ENCODE results near the gene APELA.

DNA sequence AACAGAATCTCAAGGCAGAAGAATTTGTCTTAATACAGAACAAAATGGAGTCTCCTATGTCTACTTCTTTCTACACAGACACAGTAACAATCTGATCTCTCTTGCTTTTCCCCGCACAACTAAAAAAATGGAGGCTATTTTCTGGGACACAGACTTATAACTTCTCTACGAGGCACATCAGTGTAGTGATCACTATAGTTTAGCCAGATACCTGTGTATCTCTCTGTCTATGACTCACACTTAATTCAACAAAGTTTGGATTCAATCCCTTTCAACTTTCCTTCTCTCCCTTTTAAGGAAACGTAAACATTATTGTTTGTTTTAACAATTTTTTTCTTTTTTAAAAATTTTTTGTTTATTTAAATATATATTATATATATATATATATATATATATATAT is 29.4 kb downstream of the APELA start:
- TF ChIP-seq, protein P1, sequence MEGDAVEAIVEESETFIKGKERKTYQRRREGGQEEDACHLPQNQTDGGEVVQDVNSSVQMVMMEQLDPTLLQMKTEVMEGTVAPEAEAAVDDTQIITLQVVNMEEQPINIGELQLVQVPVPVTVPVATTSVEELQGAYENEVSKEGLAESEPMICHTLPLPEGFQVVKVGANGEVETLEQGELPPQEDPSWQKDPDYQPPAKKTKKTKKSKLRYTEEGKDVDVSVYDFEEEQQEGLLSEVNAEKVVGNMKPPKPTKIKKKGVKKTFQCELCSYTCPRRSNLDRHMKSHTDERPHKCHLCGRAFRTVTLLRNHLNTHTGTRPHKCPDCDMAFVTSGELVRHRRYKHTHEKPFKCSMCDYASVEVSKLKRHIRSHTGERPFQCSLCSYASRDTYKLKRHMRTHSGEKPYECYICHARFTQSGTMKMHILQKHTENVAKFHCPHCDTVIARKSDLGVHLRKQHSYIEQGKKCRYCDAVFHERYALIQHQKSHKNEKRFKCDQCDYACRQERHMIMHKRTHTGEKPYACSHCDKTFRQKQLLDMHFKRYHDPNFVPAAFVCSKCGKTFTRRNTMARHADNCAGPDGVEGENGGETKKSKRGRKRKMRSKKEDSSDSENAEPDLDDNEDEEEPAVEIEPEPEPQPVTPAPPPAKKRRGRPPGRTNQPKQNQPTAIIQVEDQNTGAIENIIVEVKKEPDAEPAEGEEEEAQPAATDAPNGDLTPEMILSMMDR (IDR thresholded peaks at IDR 0.05) = no peak
- no peak for TF ChIP-seq ZFX (IDR thresholded peaks at IDR 0.05; ENCODE audit: borderline replicate concordance)

Measured in 22Rv1 (cell line).